DND-41 (cell line): ENCODE measurements around the gene KLK2.

Source experiments
- ATAC-seq: fragments of 200-7000 bp; cut with Tn5 transposase; 3 replicates; pipeline ENCODE4 v1.9.1; 2021; ENCODE audit warnings: low read depth; ENCODE audit not compliant: insufficient read depth
- DNase-seq: peaks from one replicate; pipeline ENCODE4 v3.0.0-alpha.2; 2020
- H2AFZ ChIP-seq: 2 replicates; pipeline ENCODE4 v1.6.0; 2012; ENCODE audit warnings: low read depth, low read length
- H3K27ac ChIP-seq: 2 replicates; pipeline ENCODE4 v1.5.1; 2012; ENCODE audit warnings: low read length, inconsistent platforms
- H3K27me3 ChIP-seq: fragments of 200-600 bp; sonication (generic); 2 replicates; pipeline ENCODE4 v1.6.0; 2012; ENCODE audit warnings: low read length, mild to moderate bottlenecking, inconsistent platforms; ENCODE audit not compliant: insufficient read depth, poor library complexity
- H3K36me3 ChIP-seq: 2 replicates; pipeline ENCODE4 v1.5.1; 2012; ENCODE audit warnings: low read length, inconsistent platforms; ENCODE audit not compliant: insufficient read depth
- H3K4me1 ChIP-seq: 2 replicates; pipeline ENCODE4 v1.5.1; 2012; ENCODE audit warnings: mild to moderate bottlenecking, low read length; ENCODE audit not compliant: insufficient read depth
- H3K4me2 ChIP-seq: 2 replicates; pipeline ENCODE4 v1.6.0; 2012; ENCODE audit warnings: mild to moderate bottlenecking, moderate library complexity, low read length, inconsistent platforms; ENCODE audit not compliant: insufficient read depth
- H3K4me3 ChIP-seq, 2 experiments: fragments of 200-600 bp in 1 of 2; shearing (Covaris generic) in 1 of 2; 2 replicates each; pipeline ENCODE4 v1.5.1; 2012 to 2016; ENCODE audit warnings: inconsistent platforms in 2 of 2, low read length in 2 of 2, mild to moderate bottlenecking in 2 of 2, low read depth in 1 of 2, moderate library complexity in 1 of 2
- H3K79me2 ChIP-seq: 2 replicates; pipeline ENCODE4 v1.6.0; 2012; ENCODE audit warnings: low read length, inconsistent platforms; ENCODE audit not compliant: insufficient read depth
- H3K9ac ChIP-seq: 2 replicates; pipeline ENCODE4 v1.6.0; 2012; ENCODE audit warnings: low read depth, mild to moderate bottlenecking, inconsistent platforms, low read length, moderate library complexity
- H3K9me3 ChIP-seq: 2 replicates; pipeline ENCODE4 v1.5.1; 2012; ENCODE audit warnings: low read length, moderate library complexity, mild to moderate bottlenecking, inconsistent platforms; ENCODE audit not compliant: insufficient read depth, severe bottlenecking
- H4K20me1 ChIP-seq: 2 replicates; pipeline ENCODE4 v1.6.0; 2012; ENCODE audit warnings: low read length; ENCODE audit not compliant: insufficient read depth
- CTCF ChIP-seq: IDR thresholded peaks from 2 replicates; pipeline ENCODE4 v1.5.1; 2012; ENCODE audit warnings: borderline replicate concordance, low read length, moderate library complexity, mild to moderate bottlenecking; ENCODE audit not compliant: poor library complexity, severe bottlenecking; ENCODE audit errors: extremely low read depth
- EZH2 ChIP-seq: IDR thresholded peaks from 3 replicates; pipeline ENCODE4 v1.6.1; 2012; ENCODE audit warnings: borderline replicate concordance, low read depth, mild to moderate bottlenecking, moderate library complexity, low read length, inconsistent platforms; ENCODE audit not compliant: severe bottlenecking

Gene KLK2

GRCh38 chr19:50859849-50860248, 13.4 kb upstream of the KLK2 start:
- Histone ChIP-seq H3K27ac (no peak overlapping the region), H4K20me1 (no peaks in the 10 kb centered on the region), H2AFZ (no peak overlapping the region), H3K27me3 (peaks cover 2% of the 10 kb centered on the region), H3K4me1 (no peaks in the 10 kb centered on the region), H3K79me2 (no peaks in the 10 kb centered on the region), H3K36me3 (no peaks in the 10 kb centered on the region), H3K4me3 (no peak overlapping the region), H3K9me3 (peaks cover 6% of the 10 kb centered on the region), H3K4me2 (no peak overlapping the region), H3K9ac (no peak overlapping the region)
- TF ChIP-seq EZH2 (no peak), CTCF (no peak)
- ATAC-seq (no peak), DNase-seq (no peak)

- no peak for DNase-seq
- peaks cover 6% of the 10 kb centered on the region for H3K9me3 ChIP-seq
- no peaks in the 10 kb centered on the region for H3K36me3 ChIP-seq
- TF ChIP-seq EZH2 (no peak), CTCF (no peak)
- peaks cover 4% of the 10 kb centered on the region for H3K27me3 ChIP-seq
- H3K27ac ChIP-seq, result no peak overlapping the region
- no peak overlapping the region for H3K4me3 ChIP-seq
- no peak for ATAC-seq
- H3K9ac ChIP-seq, result no peak overlapping the region
- no peak overlapping the region for H2AFZ ChIP-seq
- H4K20me1 ChIP-seq, result no peaks in the 10 kb centered on the region
- no peaks in the 10 kb centered on the region for H3K4me1 ChIP-seq
- H3K4me2 ChIP-seq, result no peak overlapping the region
- H3K79me2 ChIP-seq, result no peaks in the 10 kb centered on the region
Measured at GRCh38 chr19:50861010-50861409, 12.2 kb upstream of the KLK2 start.

GRCh38 chr19:50861496-50862286, 11.5 kb upstream of the KLK2 start:
- ATAC-seq (no peak), DNase-seq (no peak)
- Histone ChIP-seq H3K9ac (no peak overlapping the region), H3K27me3 (peaks cover 9% of the 10 kb centered on the region), H3K79me2 (no peaks in the 10 kb centered on the region), H2AFZ (no peak overlapping the region), H4K20me1 (no peaks in the 10 kb centered on the region), H3K9me3 (peaks cover 6% of the 10 kb centered on the region), H3K4me3 (no peak overlapping the region), H3K4me2 (no peak overlapping the region), H3K27ac (no peak overlapping the region), H3K36me3 (no peaks in the 10 kb centered on the region), H3K4me1 (no peaks in the 10 kb centered on the region)
- TF ChIP-seq EZH2 (no peak), CTCF (no peak)
